Mammary epithelial cell (primary cell): Measurements from ENCODE around the gene ASPSCR1.

Experiments
- EZH2 ChIP-seq: IDR thresholded peaks from 2 replicates; pipeline ENCODE4 v1.6.1; 2012; ENCODE audit warnings: low read length, inconsistent platforms, borderline replicate concordance
- TF ChIP-seq, protein P1 (sequence below), 2 donors: IDR thresholded peaks in 1 of 2; conservative IDR thresholded peaks in 1 of 2; 2 replicates each; pipeline ENCODE4 v1.5.1; 2011 to 2012; ENCODE audit warnings: inconsistent platforms in 2 of 2, low read length in 2 of 2, mild to moderate bottlenecking in 2 of 2, control low read depth in 1 of 2, low read depth in 1 of 2; ENCODE audit not compliant: insufficient read depth in 1 of 2; ENCODE audit errors: extremely low read depth in 1 of 2

DNA sequence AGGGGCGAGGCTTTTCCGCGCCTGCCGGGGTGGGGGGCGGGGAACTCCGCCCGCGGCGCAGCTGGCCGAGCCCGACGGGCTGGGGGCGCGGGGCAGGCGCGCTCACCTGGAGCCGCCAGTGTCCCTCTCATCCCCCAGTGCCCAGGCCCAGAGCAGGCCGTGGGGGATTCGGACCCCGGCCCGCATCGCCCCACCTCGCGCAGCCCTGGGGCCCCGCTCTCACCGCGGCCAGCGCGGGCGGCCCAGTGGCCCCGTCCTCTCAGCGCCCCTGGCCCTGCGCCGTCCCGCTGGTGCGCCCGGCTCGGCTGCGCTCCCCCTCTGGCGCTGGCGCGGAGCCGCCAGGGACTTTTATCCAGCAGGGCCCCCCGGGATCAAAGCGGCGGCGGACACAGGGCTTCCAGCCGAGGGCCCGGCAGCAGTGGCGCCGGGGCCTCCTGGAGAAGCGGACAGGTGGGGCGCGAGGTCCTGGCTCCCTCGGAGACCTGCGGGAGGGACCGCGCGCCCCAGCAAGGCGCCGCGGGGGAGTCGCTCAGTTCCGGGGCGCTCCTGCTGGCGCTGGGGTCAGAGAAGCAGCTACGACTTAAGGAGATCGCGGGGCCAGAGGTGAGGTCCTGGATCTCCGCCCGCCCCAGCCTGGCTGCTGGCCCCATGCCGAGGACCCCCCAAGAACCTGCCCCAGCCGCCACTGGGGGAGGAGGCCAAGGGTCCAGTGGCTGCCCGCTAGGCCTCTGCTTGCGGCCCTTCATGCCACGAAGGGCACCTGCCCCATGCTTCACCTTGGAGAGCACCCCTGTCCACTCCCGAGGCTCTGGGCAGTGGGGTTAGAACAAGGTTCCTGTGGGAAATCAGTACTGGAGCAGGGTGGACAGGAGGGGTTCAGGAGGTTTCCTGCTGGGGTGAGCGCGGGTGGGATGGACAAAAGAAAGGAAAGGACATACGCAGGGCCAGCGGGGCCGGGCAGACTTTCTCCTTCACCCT lies 15.6 kb upstream of the ASPSCR1 start:
- TF ChIP-seq, protein P1, sequence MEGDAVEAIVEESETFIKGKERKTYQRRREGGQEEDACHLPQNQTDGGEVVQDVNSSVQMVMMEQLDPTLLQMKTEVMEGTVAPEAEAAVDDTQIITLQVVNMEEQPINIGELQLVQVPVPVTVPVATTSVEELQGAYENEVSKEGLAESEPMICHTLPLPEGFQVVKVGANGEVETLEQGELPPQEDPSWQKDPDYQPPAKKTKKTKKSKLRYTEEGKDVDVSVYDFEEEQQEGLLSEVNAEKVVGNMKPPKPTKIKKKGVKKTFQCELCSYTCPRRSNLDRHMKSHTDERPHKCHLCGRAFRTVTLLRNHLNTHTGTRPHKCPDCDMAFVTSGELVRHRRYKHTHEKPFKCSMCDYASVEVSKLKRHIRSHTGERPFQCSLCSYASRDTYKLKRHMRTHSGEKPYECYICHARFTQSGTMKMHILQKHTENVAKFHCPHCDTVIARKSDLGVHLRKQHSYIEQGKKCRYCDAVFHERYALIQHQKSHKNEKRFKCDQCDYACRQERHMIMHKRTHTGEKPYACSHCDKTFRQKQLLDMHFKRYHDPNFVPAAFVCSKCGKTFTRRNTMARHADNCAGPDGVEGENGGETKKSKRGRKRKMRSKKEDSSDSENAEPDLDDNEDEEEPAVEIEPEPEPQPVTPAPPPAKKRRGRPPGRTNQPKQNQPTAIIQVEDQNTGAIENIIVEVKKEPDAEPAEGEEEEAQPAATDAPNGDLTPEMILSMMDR (conservative IDR thresholded peaks at IDR 0.05 in 1 of 2, IDR thresholded peaks at IDR 0.05 in 1 of 2; ENCODE audit: extremely low read depth in 1 of 2, insufficient read depth in 1 of 2, low read depth in 1 of 2, low read length in 2 of 2), result no peak
- TF ChIP-seq EZH2, result peak; percentile 23
